ENCODE results near the gene RGS7.

- TF ChIP-seq EZH2 (IDR thresholded peaks at IDR 0.05; ENCODE audit: insufficient read depth, poor library complexity, severe bottlenecking) (no peak), EZH2phosphoT487 (IDR thresholded peaks at IDR 0.05; ENCODE audit: insufficient read depth, low read depth) (no peak)
These were observed 185.0 kb downstream of the RGS7 start for GRCh38 chr1:241171991-241172390.

Data from GM23248 (cell line).